Esophagus squamous epithelium (tissue), 4 donors: ENCODE results near the gene C17orf67.

Source experiments
- POLR2A ChIP-seq, 4 donors: fragments of 450-650 bp; IDR thresholded peaks; one replicate each; pipeline ENCODE4 v1.6.1; 2017; ENCODE audit warnings: antibody characterized with exemption in 4 of 4, mild to moderate bottlenecking in 4 of 4, moderate library complexity in 3 of 4
- TF ChIP-seq, protein P1 (sequence below), 6 experiments: fragments of 450-650 bp in 4 of 6; fragments of 200-600 bp in 2 of 6; sonication (generic) in 2 of 6; IDR thresholded peaks; one replicate each; pipeline ENCODE4 v1.5.1; 2016 to 2019; ENCODE audit warnings: antibody characterized with exemption in 6 of 6, mild to moderate bottlenecking in 4 of 6, moderate library complexity in 4 of 6

DNA sequence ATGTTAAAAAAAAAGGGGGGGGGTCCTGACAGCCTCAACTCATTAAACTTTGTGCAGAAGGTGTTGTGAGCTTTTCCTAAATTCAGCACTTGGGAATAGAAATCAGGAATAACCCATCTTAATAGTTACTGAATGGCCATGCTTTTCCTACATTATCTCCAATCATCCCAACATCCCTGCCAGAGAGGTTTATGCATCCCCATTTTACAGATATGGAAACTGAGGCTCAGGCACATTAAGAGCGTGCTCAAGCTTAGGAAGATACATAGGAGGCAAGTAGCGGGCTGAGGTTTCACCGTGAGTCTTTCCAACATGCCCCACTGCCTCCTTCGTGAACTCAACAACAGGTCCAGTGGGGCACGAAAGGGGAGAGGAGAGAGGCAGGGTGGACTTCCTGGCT is 78.4 kb downstream of the C17orf67 start:
- TF ChIP-seq, protein P1, sequence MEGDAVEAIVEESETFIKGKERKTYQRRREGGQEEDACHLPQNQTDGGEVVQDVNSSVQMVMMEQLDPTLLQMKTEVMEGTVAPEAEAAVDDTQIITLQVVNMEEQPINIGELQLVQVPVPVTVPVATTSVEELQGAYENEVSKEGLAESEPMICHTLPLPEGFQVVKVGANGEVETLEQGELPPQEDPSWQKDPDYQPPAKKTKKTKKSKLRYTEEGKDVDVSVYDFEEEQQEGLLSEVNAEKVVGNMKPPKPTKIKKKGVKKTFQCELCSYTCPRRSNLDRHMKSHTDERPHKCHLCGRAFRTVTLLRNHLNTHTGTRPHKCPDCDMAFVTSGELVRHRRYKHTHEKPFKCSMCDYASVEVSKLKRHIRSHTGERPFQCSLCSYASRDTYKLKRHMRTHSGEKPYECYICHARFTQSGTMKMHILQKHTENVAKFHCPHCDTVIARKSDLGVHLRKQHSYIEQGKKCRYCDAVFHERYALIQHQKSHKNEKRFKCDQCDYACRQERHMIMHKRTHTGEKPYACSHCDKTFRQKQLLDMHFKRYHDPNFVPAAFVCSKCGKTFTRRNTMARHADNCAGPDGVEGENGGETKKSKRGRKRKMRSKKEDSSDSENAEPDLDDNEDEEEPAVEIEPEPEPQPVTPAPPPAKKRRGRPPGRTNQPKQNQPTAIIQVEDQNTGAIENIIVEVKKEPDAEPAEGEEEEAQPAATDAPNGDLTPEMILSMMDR (IDR thresholded peaks at IDR 0.05): no peak
- no peak for TF ChIP-seq POLR2A (IDR thresholded peaks at IDR 0.05)
